BJ (cell line): ENCODE results near the gene ALS2. TPM values are rescaled to one million over a fixed set of nuclear protein-coding genes. Genes with fewer than 3 reads are reported as not detected.

ENCODE experiments used
- CTCF ChIA-PET: fragments of 350-600 bp; formaldehyde crosslinking; extraction: SDS; loops from one replicate; lab custom pipeline; 2021; ENCODE audit warnings: antibody characterized with exemption, inconsistent platforms; lab: Yijun Ruan, JAX
- POLR2A ChIA-PET: fragments of 300-600 bp; sonication (Branson Sonifier 250); formaldehyde crosslinking; extraction: SDS; loops from one replicate; lab custom pipeline; 2021; ENCODE audit warnings: antibody characterized with exemption; lab: Charles Lee
- DNase-seq: peaks from one replicate; pipeline ENCODE4 v3.0.0-alpha.2; 2011; ENCODE audit warnings: low read depth
- H3K27me3 ChIP-seq: 2 replicates; pipeline ENCODE4 v1.6.0; 2011; ENCODE audit warnings: low read length; ENCODE audit not compliant: control insufficient read depth, insufficient read depth
- H3K36me3 ChIP-seq: 2 replicates; pipeline ENCODE4 v1.5.1; 2011; ENCODE audit warnings: low read length; ENCODE audit not compliant: control insufficient read depth, insufficient read depth
- H3K4me3 ChIP-seq: 2 replicates; pipeline ENCODE4 v1.5.1; 2011; ENCODE audit warnings: low read depth, mild to moderate bottlenecking, control low read depth, low read length
- polyA plus RNA-seq: library from polyadenylated mRNA; depleted of rRNA; stranded (reverse); fragments of >200 nt; gene quantifications from 2 replicates; pipeline ENCODE4 v1.2.3, GENCODE V29; 2011
- TF ChIP-seq, protein P1 (sequence below): IDR thresholded peaks from 2 replicates; pipeline ENCODE4 v1.5.1; 2011; ENCODE audit warnings: low read depth, mild to moderate bottlenecking, control low read depth, inconsistent platforms, low read length, moderate library complexity; ENCODE audit not compliant: insufficient read depth

Gene ALS2
- polyA plus RNA-seq, 1 experiment = 20.5 TPM

GRCh38 chr2:201698588-201699226, 82.0 kb downstream of the ALS2 start, which contains the start of gene MPP4:
Gene MPP4 (minus strand): TSS chr2:201698644. CDS start chr2:201693954, 4,690 bp downstream.
- Histone ChIP-seq H3K4me3 (no peak within 1 kb of the TSS; the same call in 1 of the 2 replicates), H3K36me3 (no peaks in the 10 kb centered on the region; the same call in 1 of the 2 replicates), H3K27me3 (no peaks in the 10 kb centered on the region)
- ChIA-PET CTCF (interaction anchor here (0.6 to 1.6 kb wide), 6 partner anchors 9 to 805 kb away, joined by 3 to 5 read pairs (median 4); no protein-coding TSS in a partner anchor), POLR2A (no interaction called here)
- TF ChIP-seq, protein P1, sequence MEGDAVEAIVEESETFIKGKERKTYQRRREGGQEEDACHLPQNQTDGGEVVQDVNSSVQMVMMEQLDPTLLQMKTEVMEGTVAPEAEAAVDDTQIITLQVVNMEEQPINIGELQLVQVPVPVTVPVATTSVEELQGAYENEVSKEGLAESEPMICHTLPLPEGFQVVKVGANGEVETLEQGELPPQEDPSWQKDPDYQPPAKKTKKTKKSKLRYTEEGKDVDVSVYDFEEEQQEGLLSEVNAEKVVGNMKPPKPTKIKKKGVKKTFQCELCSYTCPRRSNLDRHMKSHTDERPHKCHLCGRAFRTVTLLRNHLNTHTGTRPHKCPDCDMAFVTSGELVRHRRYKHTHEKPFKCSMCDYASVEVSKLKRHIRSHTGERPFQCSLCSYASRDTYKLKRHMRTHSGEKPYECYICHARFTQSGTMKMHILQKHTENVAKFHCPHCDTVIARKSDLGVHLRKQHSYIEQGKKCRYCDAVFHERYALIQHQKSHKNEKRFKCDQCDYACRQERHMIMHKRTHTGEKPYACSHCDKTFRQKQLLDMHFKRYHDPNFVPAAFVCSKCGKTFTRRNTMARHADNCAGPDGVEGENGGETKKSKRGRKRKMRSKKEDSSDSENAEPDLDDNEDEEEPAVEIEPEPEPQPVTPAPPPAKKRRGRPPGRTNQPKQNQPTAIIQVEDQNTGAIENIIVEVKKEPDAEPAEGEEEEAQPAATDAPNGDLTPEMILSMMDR = no peak
- DNase-seq = peak; percentile 79

- TF ChIP-seq, protein P1 = no peak
- Histone ChIP-seq H3K27me3 (no peaks in the 10 kb centered on the region), H3K36me3 (no peaks in the 10 kb centered on the region; the same call in 1 of the 2 replicates), H3K4me3 (no peak overlapping the region)
- CTCF ChIA-PET = interaction anchor here (1.0 to 3.0 kb wide), 4 partner anchors 9 to 466 kb away, joined by 4 to 7 read pairs (median 4); no protein-coding TSS in a partner anchor
- peak; percentile 71 for DNase-seq
- POLR2A ChIA-PET = no interaction called here
Measured at GRCh38 chr2:201697899-201698298, 82.8 kb downstream of the ALS2 start.

- DNase-seq = peak; percentile 73
- no peak overlapping the region for H3K4me3 ChIP-seq
- TF ChIP-seq, protein P1 = no peak
- POLR2A ChIA-PET = interaction anchor here (0.6 kb wide), 1 partner anchor 9 kb away, joined by 3 read pairs; no protein-coding TSS in a partner anchor
- no peaks in the 10 kb centered on the region; the same call in 1 of the 2 replicates for H3K36me3 ChIP-seq
- CTCF ChIA-PET = interaction anchor here (1.0 to 3.0 kb wide), 5 partner anchors 9 to 47 kb away, joined by 3 to 7 read pairs (median 4); no protein-coding TSS in a partner anchor
- H3K27me3 ChIP-seq = no peaks in the 10 kb centered on the region
Measured at GRCh38 chr2:201696151-201696659, 84.5 kb downstream of the ALS2 start.

- TF ChIP-seq, protein P1 = no peak
- POLR2A ChIA-PET = no interaction called here
- Histone ChIP-seq H3K27me3 (no peaks in the 10 kb centered on the region), H3K4me3 (no peak overlapping the region), H3K36me3 (peaks cover 2% of the 10 kb centered on the region; the same call in 1 of the 2 replicates)
- no peak for DNase-seq
- CTCF ChIA-PET = interaction anchor here (1.0 kb wide), 1 partner anchor 22 kb away, joined by 3 read pairs; no protein-coding TSS in a partner anchor
Measured at GRCh38 chr2:201685156-201685555, 95.6 kb downstream of the ALS2 start.

DNA sequence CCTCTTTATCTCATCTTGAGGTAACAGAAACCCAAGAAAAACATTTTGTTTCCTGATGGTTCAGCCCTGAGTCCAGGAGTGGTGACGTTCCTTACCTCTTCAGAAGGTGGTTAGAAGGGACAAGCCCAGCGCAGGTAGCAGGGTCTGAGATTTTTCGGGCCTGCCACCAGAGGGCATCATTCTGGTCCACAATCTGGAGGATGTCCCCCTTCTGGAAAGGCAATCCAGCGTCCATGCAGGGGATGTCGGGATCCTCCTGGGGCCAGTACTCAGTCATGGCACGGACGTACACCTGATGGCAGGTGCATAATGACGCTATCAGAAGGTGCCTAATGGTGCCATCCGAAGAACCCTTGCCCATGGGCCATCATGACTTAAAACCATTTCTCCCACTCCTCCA, 100.0 kb downstream of the ALS2 start:
- H3K4me3 ChIP-seq = no peak overlapping the region
- H3K36me3 ChIP-seq = peaks cover 2% of the 10 kb centered on the region; the same call in 1 of the 2 replicates
- ChIA-PET CTCF (interaction anchor here (1.0 to 1.7 kb wide), 2 partner anchors 14 to 19 kb away, joined by 4 to 6 read pairs; no protein-coding TSS in a partner anchor), POLR2A (no interaction called here)
- TF ChIP-seq, protein P1 = peak; percentile 41
- no peaks in the 10 kb centered on the region for H3K27me3 ChIP-seq
- DNase-seq = no peak
